Measurements from ENCODE around the gene LFNG.

The LFNG gene

DNA sequence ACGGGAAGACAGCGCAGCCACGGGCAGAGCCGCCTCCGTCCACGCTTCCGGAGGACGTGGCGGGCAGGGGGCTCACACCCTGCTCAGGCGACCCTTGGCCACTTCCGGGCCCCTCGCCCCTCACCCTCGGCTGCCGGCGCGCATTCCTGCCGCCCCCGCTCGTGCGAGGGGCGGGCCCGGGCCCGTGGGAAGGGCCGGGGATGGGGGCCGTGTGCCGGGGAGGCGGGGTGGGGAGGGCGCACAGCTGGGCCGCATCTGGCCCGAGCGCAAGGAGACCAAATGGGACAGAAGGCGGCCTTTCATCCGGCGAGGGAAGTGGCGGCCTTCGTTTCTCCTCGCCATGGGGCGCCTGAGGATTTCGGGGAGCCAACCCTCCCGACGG lies 846 bp upstream of the LFNG start:
- no peak for DNase-seq

DNA sequence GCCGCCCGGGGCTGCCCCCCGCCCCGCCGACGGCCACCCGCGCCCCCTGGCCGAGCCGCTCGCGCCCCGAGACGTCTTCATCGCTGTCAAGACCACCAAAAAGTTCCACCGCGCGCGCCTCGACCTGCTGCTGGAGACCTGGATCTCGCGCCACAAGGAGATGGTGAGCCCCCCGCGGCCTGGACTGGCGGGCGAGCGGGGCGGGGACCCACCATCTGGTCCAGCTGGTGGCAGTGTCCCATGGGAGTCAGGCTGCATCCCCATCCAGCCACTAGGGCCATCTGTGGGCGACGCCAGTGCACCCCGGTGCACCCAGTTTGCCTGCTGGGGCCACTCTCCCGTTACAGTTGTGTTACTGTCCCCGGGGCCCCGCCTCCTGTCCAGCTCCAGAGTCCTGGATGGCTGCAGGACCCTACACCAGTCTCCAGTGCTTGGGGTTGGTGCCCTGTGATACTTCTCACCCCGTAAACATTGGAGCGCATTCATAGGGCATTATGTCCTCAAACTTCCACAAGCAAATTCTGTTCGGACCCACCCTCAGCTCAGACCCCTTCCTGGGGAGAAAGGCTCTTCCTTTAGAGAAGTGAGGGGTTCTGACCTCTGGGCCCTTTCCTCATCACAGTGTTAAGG lies 672 bp downstream of the LFNG start:
- no peak for DNase-seq

DNA sequence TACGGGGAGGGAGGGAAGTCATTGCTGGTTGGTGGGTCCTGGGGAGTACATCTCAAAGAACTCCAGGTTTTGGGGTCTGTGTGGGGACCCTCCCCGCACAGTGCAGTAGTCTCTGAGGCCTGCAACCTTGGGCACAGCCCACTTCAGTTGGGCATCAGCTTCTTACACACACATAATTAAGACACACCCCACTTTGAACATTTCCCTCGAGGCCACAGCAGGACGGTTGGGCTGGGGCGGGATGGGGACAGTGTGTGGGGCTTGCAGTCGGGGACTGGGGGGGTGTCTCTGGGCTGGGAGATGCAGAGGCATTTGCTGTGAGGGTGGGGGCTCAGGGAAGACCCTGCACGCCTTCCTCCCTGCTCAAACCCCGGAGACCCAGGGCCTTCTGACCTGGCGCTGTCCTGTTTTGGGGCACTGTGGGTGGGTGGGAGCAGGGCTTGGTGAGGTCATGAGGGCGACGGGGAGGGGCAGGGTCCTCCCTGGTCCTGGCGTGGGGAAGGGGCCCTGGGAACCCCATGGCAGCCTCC lies 1.3 kb downstream of the LFNG start:
- DNase-seq, result no peak

DNA sequence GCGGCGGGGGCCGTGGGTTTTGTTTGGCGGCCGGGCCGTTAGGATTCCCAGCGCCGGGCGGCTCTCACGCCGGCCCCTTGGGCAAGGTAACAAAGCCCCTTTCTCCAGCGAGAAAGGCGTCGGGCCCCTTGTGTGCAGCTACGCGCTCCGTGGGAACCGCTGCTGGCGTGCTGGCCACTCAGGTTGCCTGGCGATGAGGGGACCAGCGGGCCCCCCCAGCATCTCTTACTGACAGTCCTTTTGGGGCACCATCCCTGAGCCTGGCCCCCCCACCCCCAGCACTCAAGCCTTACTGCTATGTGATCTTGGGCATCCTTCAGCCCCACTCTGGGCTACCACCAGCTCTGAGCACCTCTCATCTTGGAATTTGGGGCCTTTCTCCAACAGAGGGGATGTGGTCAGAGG lies 1.8 kb downstream of the LFNG start:
- DNase-seq, result no peak

DNA sequence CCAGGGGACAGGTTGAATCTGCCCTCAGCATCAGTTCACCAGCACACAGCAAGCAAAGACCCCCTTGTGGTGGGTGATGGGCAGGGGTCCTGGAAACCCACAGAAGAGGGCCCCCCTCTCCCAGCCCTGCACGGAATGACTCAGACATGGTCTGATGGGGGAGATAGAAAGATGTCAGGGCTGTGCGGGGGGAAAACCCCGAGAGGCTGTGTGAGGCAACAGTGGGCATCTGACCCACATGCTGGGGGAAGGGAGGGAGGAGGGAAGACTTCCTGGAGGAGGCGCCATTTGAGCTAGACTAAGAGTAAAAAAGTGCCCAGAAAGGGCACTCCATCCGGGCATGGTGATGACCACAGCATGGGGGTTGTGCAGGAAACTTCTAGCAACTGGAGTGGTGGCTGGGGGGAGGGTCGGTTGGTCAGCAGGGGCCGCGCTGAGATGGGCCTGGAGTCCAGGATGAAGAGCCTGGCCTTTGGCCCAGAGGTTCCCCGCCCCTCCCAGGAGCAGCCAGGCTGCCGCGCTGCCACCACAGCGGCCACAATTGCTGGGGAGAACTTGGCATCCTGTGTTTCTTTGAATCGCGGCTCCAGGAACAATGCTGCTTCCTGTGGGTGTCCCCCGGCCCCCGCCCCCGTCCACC lies 2.5 kb downstream of the LFNG start:
- DNase-seq, result no peak

DNA sequence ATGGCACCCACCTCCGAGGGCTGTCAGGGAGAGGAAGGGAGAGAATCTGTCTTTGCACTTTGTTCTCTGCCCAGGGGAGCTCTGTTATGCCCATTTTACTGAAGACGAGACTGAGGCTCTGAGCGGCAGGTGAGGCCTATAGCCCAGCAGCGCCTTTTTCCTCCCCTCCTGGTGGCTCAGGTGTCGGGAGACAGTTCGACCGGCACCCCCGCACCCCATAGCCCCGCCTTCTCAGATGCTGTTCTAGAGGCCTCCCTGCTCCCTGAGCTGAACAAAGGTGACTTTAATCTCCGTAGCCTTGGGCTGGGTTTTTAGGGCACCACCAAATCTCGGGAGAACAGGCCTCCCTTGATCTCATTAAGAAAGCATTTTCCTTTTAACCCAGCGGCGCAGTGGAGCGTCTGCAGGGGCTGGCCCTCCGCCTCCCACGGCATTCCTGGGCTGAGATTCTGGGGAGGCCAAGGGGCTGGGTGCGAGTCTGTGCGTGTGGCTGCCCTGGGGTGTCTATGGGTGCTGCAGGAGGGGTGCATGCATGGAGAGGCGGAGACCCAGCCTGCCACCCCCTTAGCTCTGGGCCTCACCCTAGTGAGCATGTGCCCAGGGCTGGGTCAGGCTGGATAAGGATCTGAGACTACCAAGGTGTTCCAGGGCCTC lies 3.3 kb downstream of the LFNG start:
- DNase-seq, result no peak

DNA sequence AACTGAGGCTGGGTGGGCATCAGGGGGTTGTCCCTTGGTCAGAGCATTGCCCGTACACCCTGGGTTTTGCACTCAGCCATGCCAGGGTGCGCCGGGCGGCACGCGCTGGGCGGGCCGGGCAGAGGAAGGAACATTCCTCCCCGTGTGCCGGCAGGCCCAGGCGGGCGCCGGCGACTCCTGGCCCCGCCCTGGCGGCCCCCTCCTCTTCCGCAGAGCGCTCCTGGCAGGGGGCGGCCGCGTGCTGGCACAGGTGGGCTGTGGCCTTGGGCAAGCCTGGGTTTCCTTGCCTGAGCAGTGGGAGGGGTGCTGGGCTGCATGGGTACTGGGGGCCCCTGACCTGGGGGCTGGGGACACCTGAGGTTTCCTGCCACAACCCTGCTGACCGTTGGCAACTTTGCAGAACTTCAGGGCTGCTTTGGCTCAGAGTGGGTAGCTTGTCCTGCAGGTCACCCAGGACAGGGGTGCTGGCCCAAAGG lies 3.9 kb downstream of the LFNG start:
- no peak for DNase-seq

DNA sequence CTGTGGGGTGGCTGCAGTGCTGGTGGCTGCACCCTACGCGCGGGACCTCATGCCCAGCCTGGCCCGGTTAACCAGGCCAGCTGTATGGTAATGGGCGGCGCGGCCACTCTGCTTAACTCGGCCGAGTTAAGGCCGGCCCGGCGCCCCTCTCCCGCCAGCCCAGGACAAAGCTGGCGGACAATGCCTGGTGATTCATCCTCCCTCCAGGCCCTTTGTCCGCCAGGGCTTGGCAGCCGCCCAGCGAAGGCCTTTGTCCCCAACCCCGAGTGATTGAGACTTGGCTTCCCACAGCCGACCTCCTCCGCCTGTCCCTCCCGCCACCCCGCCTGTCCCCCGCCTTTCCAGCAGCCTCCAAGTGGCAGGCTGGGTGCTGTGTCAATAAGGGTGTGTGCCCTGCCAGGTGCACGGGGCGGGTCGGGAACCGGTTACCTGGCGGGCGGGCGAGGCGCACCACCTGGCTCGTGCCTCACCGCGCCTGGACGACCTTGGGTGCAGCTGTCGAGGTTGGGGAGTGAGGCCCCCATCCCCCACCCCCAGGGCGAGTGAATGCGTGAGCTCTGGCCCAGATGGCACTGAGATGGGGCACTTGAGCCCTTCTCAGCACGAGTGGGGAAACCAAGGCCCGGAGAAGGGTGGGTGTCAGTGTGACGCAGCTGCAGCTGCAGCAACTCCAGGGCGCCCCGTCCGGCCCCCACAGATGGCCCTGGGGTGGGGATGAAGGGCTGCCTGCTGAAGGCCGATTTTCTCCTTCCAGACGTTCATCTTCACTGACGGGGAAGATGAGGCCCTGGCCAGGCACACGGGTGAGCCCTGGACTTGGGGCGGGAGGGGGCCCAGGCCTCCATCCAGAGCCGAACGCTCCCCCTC lies 4.6 kb downstream of the LFNG start:
- no peak for DNase-seq

DNA sequence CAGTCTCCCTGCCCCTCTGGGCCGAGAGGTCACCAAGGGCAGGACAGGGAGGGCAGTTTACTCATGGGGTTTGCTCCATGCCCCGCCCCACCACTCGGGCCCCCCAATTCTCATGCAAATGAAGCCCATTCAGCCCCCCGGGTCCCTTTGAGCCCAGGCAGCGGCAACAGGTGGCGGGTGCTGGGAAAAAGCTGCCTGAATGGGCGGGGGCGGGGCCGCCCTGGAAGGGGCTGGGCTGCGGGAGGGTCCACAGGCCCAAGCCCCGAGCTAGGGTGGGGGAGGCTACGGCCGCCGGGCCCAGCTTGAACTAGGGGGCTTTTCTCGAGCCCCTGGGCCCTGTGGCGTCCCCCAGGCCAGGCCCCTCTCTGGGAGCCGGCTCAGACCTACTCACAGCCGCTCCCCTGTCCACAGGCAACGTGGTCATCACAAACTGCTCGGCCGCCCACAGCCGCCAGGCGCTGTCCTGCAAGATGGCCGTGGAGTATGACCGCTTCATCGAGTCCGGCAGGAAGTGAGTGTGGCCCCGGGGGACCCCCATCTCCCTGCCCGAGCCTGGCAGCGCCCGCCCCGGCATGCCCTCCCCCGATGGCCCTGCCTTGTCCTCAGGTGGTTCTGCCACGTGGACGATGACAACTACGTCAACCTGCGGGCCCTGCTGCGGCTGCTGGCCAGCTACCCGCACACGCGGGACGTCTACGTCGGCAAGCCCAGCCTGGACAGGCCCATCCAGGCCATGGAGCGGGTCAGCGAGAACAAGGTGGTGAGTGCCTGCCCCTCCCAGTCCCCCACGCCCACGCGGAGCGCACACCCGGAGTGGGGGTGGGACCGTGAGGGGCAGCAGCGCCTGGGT lies 5.5 kb downstream of the LFNG start:
- DNase-seq, result no peak

DNA sequence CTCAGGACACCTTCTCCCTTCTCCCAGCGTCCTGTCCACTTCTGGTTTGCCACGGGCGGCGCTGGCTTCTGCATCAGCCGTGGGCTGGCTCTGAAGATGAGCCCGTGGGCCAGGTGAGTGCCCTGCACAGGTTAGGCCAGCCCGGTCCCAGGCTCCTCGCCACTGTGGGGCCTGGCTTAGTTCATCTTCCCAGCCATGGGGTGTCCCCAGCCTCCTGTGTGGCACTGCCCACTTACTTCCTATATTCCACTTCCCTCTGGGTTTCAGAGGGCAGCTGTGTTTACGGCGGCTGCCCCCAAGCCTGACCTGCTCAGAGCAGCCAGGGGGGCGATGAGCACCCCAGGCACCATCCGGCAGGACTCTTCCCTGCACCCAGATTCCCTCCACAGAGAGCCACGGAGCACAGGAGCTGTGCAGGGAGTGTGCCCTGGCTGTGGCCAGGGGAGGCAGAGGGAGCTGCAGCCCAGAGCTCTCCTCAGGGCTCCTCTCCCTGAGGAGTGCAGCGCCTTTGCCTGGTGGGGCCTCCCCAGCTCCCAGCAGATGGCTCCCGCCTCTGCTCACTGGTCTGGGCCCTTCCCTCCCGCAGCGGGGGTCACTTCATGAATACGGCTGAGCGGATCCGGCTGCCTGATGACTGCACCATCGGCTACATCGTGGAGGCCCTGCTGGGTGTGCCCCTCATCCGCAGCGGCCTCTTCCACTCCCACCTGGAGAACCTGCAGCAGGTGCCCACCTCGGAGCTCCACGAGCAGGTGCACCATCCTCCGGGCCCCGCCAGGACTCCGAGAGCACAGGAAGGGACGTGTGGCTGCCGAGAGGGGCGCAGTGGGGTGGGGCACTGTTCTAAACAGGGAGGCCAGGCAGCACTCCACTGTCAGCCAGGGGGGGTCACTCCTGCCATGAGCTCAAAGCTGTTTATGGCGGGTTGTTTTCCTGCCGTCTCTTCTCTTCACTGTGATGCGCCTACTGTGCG lies 6.4 kb downstream of the LFNG start:
- no peak for DNase-seq

DNA sequence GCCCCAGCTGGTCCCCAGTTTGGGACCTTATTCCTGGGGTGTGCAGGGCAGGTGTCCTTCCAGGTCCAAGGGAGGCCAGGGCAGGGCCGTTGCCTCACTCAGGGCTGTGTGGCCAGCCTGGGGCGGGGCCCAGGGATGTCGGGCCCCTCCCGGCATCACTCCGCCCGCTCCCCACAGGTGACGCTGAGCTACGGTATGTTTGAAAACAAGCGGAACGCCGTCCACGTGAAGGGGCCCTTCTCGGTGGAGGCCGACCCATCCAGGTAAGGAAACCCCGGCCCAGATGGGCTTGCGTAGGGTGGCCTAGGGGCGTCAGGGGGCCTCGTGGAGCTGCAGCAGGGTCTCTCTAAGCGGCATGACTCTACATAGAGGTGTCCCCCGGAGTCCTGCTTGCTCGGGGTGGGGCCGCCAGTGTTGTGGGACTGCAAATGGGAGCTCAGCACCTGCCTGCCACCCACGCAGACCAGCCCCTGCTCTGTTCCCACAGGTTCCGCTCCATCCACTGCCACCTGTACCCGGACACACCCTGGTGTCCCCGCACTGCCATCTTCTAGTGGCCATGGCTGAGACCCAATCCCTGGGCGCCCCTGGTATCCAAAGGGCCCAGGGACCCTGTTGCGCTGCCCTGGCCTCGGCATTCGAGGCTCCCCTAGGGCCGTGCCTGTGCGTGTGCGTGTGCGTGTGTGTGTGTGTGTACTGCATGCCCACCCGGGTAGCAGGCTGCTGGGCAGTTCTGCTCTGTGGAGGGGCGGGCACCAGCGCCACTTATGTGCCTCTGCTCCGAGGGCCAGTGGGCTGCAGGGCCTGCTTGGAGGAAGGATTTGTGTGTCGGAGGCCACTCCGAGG lies 7.3 kb downstream of the LFNG start:
- DNase-seq, result no peak

DNA sequence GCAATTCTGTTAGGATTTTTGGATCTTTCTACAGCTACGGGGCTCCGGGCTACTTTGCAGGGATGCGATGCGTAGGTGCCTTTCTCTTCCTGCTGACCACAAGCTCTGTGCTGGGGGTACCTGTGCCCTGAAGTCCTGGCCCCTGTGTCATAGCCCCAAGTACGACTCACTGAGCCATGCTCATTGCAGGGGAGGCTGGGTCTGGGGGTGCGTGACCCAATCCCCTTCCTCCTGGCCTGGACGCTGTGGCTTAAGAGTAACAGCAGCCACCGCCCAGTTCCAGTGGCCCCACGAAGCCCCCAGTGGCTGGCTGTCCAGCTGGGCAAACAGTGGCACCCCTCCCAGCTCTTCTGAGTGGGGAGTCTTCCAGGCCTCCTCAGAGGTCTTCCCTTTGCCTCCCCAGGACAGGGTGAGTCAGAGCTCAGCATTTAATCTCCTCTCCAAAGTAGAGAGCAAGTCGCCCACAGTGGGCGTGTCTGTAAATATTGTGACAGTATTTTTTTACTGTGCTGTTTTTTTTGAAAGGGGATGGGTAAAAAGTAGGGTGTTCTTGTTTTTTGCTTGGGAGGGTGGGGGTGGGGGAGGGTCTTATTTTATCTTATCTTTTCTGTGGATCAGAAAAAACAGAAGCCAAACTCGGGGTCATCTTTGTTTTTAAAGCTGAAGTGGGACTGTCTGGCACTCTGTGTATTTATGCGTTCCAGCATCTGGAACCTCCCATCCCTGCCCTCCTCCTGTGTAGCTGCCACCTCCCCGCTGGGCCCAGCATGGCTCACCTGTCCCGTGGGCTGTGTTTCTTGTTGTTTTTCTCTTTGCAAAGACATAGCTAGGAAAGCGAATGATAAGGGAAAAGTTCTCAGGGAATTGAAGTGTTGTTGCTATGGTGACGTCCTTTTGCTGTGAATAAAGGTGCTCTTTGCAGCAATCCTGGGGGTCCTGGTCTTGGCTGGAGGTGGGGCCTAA lies 8.2 kb downstream of the LFNG start:
- DNase-seq, result no peak

DNA sequence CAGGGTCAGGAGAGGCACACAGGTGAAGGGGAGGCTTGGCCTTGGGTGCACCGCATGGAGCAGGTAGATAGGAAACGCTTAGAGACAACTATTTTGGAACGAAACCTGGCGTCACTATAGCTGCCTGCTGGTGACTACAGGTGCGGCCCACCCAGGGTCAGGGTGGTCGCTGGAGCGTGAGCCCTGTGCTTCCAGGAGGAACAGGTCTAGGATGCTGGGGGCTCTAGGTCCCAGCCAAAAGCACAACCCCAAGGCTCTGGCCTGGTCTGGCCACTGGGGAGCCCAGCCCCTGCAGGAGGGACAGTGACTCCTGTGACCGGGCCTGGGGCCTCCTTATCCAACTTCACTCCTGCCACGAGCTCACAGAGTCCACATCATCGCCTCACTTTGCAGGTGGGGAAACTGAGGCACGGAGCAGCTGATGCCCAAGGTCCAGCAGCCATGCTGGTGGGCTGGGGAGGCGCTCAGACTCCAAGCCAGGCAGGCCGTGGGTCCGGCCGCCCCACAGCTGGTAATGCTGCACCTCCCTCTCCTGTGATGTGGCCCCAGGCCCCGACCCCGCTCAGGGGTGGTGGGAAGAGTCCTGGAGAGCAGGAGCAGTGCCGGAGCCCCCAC lies 9.0 kb downstream of the LFNG start:
- no peak for DNase-seq

DNA sequence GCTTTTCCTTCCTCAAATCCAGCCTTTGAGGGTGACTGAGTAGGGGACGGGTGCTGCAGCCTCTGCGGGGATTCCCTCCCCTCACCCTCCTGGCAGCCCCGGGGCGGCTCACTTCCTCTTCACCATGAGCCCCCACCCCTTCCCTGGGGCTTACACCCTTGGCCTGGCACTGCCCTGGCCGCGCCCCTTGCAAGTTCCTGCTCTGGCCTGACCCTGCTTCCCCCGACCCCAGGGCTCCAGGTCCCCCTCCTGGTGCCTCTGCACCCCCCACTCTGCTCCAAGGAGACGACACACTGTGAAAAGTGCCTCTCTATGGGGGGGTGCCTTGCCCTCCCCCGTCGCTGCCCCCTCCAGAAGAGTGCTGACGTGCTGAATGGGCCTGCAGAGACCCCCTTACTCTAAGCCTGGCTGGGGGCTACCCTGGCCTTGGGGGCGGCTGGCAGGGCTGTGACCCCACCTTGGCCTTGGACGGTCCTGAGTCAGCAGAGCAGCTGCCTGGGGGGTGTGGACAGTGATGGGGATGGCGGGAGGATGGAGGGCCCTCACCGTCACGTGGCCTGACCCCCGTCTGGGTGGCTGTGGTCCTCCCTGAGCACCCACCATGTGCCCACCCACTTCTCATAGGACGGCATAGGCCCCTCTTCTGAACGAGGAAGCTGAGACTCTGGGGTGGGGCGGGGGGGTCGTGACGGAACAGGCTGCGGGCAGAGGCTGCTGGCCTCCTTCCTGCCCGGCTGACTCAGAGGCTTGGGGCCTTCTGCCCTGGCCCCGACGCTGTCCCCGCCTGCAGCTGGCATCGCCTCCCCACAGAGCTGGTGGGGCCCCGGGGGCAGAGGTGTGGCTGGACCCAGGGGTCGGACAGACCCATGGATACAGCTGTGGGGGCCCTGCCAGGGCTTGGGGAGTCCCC lies 9.8 kb downstream of the LFNG start:
- no peak for DNase-seq

DNA sequence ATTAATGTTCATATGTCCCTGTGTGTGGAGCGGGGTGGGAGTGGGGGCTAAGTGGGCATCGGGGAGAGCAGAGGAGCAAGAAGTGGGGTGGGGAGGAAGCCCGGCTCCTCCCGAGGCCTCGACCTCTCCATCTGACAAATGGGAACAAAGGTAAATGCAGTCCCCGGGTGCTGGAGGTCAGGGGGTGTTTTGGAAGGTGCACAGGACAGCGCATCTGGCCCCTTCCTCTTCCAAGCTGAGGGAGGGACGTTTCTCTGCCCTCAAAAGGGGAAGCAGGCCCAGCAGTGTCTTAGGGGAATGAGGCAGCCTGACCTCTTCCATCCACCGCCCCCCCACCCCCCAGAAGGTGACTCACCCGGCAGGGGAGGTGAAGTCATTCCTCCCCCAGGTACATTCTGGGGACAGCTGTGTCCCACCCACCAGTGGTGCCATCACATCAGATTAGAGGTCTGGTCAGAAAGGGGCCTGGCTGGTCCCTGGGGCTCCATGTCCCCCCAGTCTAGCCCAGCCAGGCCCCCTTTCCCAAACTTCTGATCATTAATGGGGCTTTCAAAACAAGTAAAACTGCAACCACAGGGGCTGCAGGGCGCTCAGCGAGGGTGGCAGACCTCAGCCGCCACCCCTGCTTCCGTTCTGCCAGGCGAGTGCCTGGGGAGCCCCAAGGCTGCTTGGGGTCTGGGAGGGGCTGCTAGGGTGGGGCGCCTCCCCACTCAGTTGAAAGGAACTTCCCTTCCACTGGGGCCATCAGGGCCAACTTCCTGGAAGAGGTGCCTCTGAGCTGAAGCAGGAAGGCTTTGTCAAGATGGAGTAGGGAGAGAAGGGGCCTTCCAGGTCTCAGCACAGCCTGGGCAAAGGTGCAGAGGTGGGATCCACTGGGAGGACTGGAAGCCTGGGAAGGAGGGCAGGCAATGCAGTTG lies 10.8 kb downstream of the LFNG start:
- no peak for DNase-seq

Data from NCI-H1694 treated with DMSO at 0.1 percent for 48 hours (cell line).